ENCODE data around the gene KDM1A. TPM values are rescaled to one million over a fixed set of nuclear protein-coding genes. Genes with fewer than 3 reads are reported as not detected.

The KDM1A gene
- total RNA-seq, 2 experiments from 2014 or later: 58.4 to 59.4 TPM

DNA sequence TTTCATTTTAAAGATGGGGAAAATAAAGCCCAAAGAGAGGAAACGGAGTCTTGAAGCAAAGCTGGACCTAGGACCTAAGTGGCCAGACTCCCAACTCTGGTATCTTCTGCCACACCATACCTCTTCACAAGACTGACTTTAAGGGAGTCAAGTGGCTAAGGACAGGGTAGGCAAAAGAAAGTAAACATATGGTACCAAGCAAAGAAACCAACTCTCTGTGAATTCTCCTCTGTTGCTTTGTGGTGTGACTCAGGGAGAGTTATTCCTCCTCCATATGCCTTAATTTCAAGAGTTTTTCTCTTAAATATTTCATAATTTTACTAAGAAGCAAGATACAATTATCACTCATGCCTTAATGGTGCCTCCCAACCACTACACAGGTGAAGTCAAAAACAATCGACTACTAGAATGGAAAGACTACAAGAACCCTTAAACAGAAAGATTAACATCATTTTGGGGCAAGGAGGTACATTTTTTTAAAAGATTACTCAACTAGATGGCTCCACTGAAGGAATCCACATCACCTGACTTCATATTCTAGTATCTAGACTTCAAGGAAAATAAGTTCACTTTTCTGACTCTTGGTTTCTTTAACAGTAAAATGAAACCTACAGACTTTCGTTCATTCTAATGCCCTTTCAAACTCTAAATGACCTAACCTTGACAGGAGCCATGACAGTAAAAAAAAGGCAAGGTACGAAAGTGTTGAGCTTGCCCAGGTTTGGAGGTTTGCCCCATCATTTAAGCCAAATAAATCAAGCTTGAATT is 105.2 kb downstream of the KDM1A start:
- CTCF ChIA-PET: interaction anchor here (0.6 to 5.4 kb wide), 4 partner anchors 24 to 60 kb away, joined by 3 to 24 read pairs (median 3); partner anchors contain the start of gene LUZP1
- Mint-ChIP-seq H3K27ac (no peak overlapping the region), H3K4me3 (no peak overlapping the region), H3K36me3 (peaks cover under 1% of the 10 kb centered on the region), H3K9me3 (ENCODE audit: low read depth) (no peaks in the 10 kb centered on the region), H3K27me3 (no peaks in the 10 kb centered on the region), H3K4me1 (peaks cover 32% of the 10 kb centered on the region)
- ATAC-seq (no peak), DNase-seq (no peak)

DNA sequence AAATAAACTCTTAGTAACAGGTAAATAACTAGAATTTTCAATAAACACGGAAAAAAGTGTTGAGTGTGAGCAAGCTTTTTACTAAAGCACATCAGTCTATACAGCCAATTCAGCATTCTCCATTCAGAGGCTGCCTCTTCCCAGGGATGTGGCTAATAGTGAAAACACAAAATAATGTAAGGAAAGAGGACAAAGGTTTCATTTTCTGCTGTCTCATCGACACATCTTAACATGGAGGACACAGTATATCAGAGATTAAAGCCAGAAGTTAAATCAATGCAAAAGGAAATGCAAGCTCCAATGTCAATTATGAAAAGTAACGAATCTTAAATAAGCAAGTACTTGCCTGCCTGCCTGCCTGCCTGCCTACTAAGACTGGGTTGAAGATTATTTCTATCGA is 106.2 kb downstream of the KDM1A start:
- DNase-seq (no peak), ATAC-seq (no peak)
- H3K27me3 Mint-ChIP-seq: no peaks in the 10 kb centered on the region
- peaks cover 2% of the 10 kb centered on the region for H3K36me3 Mint-ChIP-seq
- no peaks in the 10 kb centered on the region for H3K9me3 Mint-ChIP-seq (ENCODE audit: low read depth)
- no peak overlapping the region for H3K4me3 Mint-ChIP-seq
- H3K4me1 Mint-ChIP-seq: peaks cover 26% of the 10 kb centered on the region
- CTCF ChIA-PET: interaction anchor here (1.5 to 5.4 kb wide), 2 partner anchors 43 to 59 kb away, joined by 3 to 24 read pairs; partner anchors contain the start of gene LUZP1
- no peak overlapping the region for H3K27ac Mint-ChIP-seq

DNA sequence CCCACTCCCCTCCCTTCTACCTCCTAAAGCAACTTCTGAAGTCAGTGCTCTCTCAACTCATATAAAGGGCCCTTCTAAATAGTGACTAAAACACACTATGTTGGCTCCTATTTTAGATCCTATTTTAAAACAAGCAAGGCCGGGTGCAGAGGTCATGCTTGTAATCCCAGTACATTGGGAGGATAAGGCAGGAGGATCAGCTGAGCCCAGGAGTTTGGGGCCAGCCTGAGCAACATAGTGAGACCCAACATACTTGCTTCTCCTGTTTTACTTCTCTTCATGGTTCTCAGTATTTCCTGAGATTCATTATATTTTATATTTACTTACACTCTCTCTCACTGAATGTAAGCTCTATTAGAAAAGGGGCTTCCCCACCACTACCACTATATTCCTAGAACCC is 106.9 kb downstream of the KDM1A start:
- CTCF ChIA-PET: interaction anchor here (5.4 kb wide), 1 partner anchor 58 kb away, joined by 24 read pairs; no protein-coding TSS in a partner anchor
- peaks cover 25% of the 10 kb centered on the region for H3K4me1 Mint-ChIP-seq

DNA sequence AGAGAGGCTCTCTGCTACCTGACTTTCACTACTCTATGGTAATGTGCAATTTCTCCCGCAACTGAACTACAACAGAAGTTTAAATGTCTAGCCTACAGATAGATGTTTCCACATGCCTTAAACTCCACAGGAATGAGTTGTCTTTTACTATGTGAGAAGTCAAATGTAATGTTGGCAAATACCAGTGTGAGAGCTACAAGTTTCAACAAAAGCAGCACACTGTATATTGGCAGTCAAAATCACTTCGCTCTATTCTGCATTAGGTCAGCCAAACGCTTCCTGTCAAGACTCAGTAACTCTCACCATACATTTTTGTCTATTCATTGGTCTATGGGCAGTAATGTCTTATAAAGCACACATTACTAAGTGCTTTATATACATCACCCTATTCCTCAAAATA is 107.5 kb downstream of the KDM1A start:
- no peak overlapping the region for H3K4me3 Mint-ChIP-seq

More for the DNA sequence above, 106.9 kb downstream of the KDM1A start:
- no peak for DNase-seq
- H3K4me3 Mint-ChIP-seq: no peak overlapping the region
- H3K36me3 Mint-ChIP-seq: peaks cover 3% of the 10 kb centered on the region
- no peaks in the 10 kb centered on the region for H3K9me3 Mint-ChIP-seq (ENCODE audit: low read depth)
- ATAC-seq: no peak
- no peak overlapping the region for H3K27ac Mint-ChIP-seq
- no peaks in the 10 kb centered on the region for H3K27me3 Mint-ChIP-seq

DNA sequence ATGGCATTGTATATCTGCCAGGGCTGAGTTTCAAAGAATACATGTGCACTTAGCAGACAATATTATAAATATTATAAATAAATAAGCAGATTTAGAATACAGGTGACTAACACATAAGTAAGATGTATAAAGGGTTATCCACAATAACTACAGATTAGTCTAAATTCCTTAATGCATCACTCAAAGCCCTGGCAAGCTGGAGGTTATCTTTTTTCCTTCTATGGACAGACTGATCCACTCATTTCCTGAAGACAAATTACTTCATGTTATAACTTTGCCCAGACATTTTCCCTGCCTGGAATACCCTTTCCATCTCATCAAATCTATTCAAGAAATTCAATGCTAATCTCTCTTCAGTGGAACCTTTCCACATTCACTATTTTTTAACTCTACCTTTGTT is 110.6 kb downstream of the KDM1A start:
- Mint-ChIP-seq H3K4me3 (no peak overlapping the region), H3K9me3 (ENCODE audit: low read depth) (no peaks in the 10 kb centered on the region), H3K4me1 (peaks cover 13% of the 10 kb centered on the region), H3K36me3 (peaks cover 3% of the 10 kb centered on the region), H3K27me3 (no peaks in the 10 kb centered on the region), H3K27ac (no peak overlapping the region)
- ATAC-seq (no peak), DNase-seq (no peak)
- CTCF ChIA-PET: no interaction called here

More for the DNA sequence above, 107.5 kb downstream of the KDM1A start:
- H3K4me1 Mint-ChIP-seq: peaks cover 25% of the 10 kb centered on the region
- no peaks in the 10 kb centered on the region for H3K27me3 Mint-ChIP-seq
- H3K36me3 Mint-ChIP-seq: peaks cover 3% of the 10 kb centered on the region
- no peak overlapping the region for H3K27ac Mint-ChIP-seq
- CTCF ChIA-PET: interaction anchor here (1.8 kb wide), 1 partner anchor 57 kb away, joined by 6 read pairs; no protein-coding TSS in a partner anchor
- H3K9me3 Mint-ChIP-seq (ENCODE audit: low read depth): no peaks in the 10 kb centered on the region
- no peak for DNase-seq
- ATAC-seq: no peak

DNA sequence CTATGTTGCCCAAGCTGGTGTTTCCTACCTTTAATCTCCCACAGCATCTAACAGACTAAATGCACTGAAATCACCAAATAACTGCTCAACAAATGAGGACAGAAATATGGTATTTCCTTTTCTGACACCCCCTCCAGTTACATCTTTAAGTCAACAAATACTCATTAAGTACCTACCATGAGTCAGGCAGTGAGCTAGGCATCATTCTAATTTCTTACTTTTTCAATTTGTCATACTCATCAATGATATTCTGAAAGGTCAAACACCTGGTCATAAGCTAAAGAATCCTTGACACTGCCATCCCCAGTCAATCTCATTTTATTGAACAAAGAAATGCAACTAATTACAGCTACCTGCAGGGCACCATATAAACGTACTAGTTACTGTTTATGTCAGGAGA is 112.8 kb downstream of the KDM1A start:
- Mint-ChIP-seq H3K27me3 (no peaks in the 10 kb centered on the region), H3K27ac (no peak overlapping the region), H3K4me1 (peaks cover 3% of the 10 kb centered on the region), H3K36me3 (peaks cover 3% of the 10 kb centered on the region), H3K9me3 (ENCODE audit: low read depth) (no peaks in the 10 kb centered on the region), H3K4me3 (no peak overlapping the region)
- CTCF ChIA-PET: interaction anchor here (2.1 to 4.3 kb wide), 3 partner anchors 13 to 52 kb away, joined by 4 to 23 read pairs (median 6); no protein-coding TSS in a partner anchor
- no peak for DNase-seq
- ATAC-seq: no peak

Small RNAs within 50 kb of the gene (microRNA-seq; reads per million reads assigned to microRNA genes)
- gene MIR3115 (not detected), gene MIR4419A (not detected)

Other genes with a start within 250 kb of the KDM1A start
- not detected for gene LACTBL1, start 46.6 kb upstream of the KDM1A start, total RNA-seq
- gene TEX46, start 3.6 kb upstream of the KDM1A start, total RNA-seq: not detected
- 10 to 100 TPM; 19.5 to 20.4 TPM for gene LUZP1, start 149.4 kb downstream of the KDM1A start, total RNA-seq
- gene HTR1D, start 198.0 kb downstream of the KDM1A start, total RNA-seq: not detected